HTERT RPE-1 (cell line): ENCODE results near the gene NRXN3.

ENCODE experiments used
- in situ Hi-C: fragments of 300-500 bp; cut with MboI; formaldehyde crosslinking; loops from 4 replicates; pipeline ENCODE4 v1.14.3; 2020; ENCODE audit warnings: low sequenced_read_pairs

The NRXN3 gene

DNA sequence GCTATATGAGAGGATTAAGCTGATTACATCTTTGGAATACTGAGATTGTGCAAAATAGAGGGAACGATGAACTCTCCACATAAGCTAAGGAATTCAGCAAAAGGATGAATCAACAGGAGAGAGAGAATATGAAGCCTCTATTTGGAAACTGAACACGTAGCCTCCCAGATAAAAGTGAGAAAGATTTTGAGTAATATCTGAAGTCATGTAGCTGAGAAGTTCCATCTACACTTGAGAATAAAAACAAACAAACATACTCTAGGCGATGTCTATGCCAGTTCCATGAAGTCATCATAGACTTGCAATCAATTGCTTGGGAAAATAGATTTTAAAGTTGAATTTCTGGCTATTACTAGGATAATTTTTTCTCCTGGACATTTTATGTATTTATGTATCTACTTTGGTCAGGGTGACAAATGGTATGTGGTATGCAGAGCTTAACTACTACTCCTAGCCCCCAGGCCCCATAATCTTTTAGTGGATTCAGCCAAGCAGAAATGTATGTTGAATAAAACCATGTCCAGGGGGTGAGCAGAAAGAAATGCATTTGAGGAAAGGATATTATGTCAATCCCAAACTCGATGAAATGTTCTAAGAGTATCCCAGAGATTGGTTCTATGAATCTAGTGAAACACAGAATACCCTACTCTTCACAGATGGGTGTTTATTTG, 1413.7 kb downstream of the NRXN3 start:
- in situ Hi-C loops: no loop called here

DNA sequence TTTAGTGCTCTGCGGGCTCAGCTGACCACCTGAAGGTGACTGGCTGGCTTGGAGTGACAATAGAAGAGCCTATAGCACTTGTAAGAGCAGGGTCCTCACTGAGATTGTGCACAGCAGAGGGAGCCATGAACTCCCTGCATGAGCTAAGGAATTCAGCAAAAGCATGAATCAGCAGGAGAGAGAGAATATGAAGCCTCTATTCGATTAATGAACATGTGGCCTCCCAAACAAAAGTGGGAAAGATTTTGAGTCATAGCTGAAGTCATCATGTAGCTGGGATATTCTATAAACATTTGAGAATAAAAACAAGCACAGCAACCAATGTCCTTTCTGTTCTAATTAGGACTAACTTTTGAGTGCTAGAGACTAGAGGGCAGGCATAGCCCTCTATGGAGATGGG, 1414.5 kb downstream of the NRXN3 start:
- in situ Hi-C loops: no loop called here

DNA sequence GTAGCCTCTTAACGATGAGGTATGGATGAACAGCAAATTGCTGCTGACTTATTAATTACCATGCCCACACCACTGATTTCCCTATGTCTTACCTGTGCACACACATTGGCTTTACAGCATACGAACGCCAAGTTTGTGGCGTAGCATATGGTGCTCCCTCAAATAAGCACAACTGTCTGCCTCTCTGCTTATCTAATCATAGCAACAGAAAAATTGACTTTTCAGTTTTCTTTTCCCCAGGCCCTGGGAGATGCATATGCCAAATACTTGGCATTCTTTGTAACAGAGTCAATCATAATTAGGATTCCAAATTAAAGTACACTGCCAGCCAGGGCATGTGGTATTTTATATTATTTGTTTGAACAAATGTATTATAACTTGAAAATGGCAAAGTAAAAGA, 1415.7 kb downstream of the NRXN3 start:
- in situ Hi-C loops: no loop called here

DNA sequence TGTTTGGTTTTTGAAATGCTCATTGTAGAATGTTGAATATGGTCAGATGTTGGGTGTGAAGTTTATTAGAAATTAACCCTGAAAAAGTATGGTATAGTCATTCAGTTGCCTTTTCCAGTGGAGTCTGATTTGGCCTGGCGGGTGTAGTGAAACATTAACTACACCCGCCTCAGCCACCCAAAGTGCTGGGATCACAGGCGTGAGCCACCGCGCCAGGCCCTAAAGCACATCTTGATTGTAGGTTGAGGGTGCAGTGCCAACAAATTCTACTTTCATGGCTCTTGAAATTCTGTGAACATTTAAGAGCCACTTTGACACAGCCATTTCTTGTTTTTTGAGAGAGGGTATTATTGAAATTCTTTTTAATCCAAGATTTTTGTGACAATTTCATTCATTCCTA, 1416.2 kb downstream of the NRXN3 start:
- in situ Hi-C loops: no loop called here

DNA sequence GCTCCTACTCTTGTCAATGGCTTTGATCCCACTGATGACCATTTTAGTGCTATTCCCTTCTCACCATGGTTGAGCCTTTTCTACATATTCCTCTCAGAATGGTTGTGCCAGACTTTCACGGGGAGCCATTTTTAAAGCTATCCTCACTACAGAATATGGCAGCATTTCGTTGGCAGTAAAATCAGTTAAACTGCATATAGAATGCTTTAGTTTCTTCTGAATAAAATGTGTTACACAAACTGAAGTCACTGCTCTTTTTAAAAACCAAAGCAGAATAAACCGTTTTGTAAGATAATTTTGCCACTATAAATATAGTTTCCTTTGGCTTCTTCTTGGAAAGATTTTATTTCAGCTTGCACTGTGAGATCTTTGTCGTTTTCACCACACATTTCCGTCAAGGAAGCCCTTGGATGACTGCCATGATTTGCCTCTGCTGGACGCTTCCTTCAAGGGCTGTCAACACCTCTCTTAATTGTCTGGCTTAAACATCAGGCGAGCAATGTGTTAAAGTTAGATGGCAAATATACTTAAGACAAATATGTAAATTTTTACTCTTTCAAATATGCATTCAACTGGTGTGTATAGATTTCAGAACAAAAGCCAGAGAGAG, 1416.9 kb downstream of the NRXN3 start:
- in situ Hi-C loops: no loop called here

DNA sequence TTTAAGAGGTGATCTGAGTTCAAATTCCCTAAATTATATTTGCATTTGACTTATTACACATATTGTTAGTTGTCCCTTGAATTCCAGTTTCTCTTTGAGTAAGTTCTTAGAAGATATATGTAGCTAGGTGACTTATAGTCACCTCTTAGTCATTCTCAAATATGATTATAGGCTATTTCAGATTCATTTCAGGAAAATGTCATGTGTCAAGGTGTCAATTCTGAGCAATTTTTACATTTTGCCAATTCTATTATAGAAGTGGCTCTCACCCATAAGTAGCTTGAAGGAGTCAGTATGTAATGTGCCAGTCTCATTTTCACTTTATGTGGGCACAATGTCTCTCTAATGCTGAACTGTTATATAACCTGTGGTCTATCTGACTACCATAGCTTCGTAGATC, 1417.7 kb downstream of the NRXN3 start:
- in situ Hi-C loops: no loop called here

DNA sequence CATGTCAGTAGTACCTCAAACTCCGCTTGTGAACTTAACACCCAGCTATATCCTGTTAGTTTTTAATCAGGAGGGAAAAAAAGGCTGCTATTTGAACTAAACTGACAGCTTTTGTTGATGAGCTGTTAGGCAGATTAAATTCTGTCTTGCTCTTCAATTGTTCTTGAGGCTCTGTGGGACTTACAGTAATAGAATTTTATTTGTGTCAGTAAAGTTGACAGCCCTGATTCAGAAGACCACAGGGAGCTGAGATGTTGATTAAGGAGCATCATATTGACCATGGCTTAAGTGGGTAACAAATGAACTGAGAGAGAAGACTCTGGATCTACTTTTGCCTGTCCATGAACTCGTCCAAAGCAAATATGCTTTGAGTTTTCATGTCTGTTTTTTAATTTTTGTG, 1418.2 kb downstream of the NRXN3 start:
- in situ Hi-C loops: no loop called here

DNA sequence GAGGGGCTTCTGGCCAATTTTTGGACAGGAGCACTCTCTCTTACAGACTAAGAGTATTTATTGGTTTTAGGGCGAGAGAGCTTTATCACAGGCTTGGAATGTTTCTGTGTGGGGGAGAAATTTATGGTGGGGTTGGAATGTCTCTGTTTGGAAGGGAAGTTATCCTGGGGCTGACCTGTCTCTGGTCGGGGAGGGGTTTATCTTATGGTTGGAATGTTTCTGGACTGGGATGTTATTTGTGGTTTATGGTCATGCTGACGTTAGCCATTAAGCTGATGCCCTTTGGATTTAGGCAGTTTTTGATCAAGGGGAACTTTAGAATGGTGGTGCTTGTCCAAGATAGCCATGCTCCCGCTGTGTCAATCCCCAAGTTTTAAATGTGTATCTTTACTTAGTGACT, 1426.4 kb downstream of the NRXN3 start:
- in situ Hi-C loops: no loop called here

DNA sequence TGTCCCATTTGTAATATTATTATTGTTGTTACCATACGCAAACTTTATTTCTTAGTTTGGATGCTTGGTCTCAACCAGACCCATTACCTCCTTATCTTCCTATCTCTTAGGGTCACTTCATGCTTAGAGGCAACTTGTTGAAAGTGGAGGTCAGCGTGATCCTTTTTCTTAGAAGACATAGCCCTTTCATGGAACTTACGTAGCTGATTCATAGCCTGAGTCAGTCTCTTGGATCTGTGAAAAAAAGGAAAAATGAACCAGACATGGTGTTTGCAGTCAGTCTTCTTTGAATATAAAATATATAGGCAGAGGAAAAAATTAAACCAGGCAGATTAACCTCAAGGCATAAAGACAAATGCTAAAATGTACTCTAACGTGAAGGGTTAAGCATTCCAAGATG, 1427.4 kb downstream of the NRXN3 start:
- in situ Hi-C loops: no loop called here

DNA sequence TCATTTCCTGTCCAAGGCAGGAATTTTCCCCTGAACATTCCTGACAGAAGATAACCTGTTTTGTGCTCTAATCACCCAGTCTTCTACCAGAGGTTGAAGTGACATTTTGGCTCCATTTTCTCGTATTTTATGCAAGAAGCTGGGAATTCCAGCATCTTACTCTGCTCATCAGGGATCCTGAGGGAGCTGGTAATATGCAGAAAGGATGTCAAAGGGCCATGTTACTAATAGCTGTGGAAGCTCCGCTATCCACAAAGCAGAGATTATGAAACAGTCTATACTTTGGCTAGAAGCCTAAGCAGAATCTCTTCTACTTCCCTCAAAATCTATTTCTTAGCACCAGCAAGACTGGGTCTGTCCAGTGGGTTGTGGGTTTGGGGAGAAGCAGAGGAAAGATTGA, 1428.2 kb downstream of the NRXN3 start:
- in situ Hi-C loops: no loop called here

DNA sequence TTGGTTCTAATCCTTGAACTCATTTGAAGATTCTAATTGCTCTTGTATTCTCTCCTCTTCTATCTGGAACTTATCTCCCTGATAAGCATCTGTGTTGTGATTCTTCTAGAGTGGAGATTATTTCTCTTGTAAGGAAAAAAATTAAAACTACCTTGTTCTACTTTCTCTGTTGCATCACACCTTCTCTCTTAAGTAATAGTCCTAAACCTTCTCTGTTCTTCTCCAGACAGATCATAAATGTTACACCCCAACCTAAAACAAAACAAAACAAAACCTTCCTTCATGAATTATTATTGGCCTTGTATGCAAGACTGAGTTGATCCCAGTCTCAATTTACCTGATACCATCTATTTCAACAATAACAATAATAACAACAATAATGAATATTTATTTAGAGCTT, 1429.1 kb downstream of the NRXN3 start:
- in situ Hi-C loops: no loop called here

DNA sequence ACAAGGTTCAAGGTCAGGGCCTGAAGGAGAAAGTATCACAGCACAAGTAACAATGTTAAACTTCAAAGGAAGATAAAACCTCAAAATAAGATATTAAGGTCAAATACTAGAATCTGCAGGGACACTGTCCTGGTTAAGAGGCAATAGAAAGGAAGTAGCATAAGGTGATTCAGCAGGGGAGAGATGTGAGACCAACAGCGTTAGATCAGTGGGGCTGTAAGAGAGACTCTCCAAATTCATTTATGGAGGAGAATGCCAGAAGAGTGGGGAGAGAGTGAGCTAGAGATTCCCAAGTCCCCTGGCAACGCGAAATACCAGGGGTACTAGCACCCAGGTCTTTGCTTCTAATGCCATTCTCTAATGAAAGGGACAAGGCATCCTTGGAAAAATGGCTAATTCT, 1430.2 kb downstream of the NRXN3 start:
- in situ Hi-C loops: no loop called here

DNA sequence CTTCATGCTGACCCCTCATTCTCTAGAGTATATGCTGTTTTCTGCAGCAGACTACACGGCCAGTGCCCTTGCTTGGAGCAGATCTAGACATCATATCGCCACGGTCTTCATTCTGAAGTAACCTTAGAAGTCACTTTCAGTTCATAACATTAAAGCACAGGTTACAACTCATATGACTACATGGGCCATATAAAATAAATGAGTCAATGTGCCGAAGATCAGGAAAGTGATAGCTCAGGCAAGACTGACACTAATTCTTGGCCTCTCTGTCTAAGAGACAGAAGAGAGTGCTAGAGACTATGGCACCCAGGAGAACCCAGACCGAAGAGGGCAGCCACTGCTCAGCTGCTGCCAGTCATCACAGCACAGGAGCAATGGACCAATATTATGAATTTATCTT, 1431.4 kb downstream of the NRXN3 start:
- in situ Hi-C loops: no loop called here

DNA sequence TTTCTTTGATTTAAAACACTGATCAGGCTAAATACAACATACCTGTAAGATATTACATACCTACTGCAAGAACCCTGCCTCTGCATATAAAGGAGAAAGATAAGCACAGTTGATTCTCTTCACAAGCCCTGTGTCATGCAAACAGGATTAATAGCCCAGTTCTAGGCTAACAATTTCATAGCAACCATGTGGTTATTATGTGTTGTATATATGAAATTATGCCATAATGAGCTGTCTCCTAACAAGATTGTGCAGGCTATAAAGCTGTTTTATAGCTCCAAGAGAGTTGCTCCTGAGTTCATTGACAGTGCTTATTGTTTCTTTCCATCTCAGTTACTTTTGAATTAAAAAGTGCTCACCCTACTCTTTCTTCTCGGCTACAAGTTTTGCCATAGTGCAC, 1431.9 kb downstream of the NRXN3 start:
- in situ Hi-C loops: no loop called here

DNA sequence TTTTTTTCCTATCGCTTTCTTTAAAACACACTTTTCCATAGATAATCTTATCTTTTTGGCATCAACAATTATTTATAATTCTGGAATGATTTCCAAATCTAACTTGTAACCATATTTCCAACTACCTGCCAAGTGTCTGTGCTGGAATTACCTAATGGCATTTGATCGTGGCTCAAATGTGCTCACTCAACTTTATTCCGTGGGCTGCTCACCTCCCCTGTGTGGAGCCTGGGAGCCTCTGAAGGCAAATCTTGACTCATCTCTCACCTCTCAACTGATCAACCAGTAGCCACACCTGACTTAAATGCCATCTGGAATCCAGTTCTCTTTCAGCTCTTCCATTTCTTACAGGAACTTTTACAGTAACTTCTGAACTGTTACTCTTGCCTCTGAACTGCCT, 1432.6 kb downstream of the NRXN3 start:
- in situ Hi-C loops: no loop called here

DNA sequence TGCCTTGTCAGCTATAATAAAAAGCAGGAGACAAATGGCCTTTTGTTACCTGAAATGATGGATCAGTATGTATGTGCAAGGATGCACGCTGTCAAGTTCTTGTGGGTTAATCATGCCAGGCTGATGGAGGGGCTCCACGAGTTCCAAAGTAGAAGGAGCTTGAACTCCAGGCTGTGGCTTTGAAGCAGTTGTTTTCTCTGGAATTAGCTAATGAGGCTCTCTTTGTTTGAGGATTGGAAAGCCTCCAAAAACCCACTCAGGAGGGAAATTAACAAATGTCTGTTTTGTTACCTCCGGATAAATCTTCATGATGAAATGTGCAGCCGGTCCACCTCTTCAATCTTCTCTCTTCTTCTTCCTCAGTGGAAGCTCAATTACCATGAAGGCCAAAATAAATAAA, 1435.7 kb downstream of the NRXN3 start:
- in situ Hi-C loops: no loop called here

DNA sequence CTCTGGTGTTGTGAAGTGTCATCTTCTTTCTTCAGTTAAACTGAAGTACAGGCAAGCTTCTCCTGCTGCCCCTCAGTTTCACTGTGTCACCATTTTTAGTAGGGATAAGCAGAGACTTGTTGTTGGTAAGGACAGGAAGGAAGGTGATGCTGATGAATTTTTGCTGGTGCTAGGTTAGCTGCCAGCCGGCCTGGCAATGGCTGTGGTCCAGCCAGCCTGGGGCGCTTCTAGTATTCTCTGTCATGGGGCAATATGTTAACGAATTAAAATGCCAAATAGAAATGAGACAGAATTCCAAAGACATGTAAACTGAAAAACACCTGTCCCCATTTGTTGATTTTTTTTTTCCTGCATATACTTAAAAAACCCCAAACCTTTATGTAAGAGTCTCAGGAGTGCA, 1438.3 kb downstream of the NRXN3 start:
- in situ Hi-C loops: no loop called here

DNA sequence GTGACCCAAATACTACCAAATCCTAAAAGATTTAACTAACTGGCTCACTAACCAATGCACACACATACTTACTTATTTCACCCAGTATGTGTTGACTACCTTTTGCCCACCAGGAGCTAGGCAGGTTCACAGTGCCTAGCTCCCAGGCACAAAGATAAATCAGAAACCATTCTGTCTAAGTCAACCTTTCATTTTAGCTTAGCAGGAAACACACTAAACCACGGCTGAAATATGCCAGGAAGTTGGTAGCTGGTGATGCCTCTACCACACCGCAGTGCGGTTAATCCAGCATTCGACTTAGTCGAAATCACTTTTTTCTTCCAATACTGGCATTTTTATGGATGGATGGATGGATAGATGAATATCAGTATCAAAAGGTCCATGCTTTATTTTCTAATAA, 1443.5 kb downstream of the NRXN3 start:
- in situ Hi-C loops: no loop called here

DNA sequence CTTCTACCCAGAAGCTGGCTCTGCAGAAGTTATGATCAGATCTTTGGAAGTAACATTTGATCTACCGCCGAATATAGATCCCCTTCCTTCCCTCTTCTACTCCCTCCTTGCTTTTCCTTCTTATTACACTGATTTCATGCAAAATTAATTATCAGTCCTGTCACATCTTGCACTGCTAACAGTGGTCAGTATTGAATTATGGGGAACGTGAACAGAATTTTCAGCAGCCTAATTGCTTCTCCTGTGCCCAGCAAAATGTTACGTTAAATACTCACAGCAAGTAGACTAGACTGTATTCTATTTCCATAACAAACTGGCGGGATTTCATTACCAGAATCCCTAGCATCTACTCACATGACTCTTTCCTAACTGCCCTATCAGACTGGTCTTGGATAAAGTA, 1444.3 kb downstream of the NRXN3 start:
- in situ Hi-C loops: no loop called here

DNA sequence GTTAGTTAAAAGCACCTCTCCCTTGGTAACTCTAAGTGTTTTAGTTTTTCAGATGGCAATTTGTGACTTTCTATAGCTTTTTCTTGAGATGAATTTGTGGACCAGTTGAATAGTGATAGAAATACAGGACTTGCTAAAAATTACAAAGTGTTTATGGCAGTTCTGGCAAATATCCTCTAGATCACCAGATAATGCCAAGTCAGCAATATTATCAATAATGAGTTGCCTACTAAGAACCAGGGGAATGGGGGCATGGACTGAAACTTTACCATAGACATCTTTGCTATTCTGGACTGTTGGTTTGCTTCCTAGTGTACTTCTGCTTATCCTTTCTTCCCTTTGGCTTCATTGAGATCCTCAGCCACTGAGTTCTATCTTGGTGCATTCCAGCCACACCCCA, 1456.9 kb downstream of the NRXN3 start:
- in situ Hi-C loops: no loop called here

DNA sequence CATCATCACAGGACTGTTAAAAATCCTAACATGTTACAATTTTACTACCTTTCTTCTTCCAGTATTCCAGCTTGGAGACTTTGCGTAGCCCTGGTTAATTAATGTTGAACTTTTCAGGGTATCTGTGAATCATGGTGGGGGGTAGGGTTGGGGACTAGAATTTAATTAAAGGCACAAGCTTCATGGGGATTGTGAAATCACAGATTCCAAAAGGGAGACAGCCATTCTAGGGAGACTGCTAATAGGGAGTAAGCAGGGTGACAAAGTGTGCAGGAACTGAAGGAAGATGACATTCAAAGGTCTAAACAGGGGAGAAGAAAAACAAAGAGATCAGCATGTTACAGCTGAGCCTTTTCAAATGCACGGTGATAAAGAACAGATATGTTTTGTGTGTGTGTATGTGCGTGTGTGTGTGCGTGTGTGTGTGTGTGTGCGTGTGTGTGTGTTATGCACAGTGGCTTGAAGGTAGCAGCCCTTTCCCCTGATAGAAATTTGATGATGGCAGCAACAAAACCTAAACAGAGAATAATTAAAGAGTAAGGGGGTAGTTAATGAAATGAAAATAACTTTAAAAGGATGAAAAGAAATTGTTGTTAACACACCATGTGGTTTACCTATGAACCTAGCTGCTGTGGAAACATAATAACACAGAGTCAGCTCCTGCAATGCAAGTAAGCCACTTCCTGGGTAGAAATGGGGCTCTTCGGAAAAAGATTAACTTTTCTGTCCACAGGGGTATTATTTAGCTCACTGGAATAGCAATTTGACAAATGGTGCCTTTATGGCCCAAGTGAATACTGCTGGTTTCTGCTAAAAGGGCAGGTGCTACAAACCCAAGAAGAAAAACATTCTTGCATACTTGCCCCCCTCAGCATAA, 1459.5 kb downstream of the NRXN3 start:
- in situ Hi-C loops: no loop called here

DNA sequence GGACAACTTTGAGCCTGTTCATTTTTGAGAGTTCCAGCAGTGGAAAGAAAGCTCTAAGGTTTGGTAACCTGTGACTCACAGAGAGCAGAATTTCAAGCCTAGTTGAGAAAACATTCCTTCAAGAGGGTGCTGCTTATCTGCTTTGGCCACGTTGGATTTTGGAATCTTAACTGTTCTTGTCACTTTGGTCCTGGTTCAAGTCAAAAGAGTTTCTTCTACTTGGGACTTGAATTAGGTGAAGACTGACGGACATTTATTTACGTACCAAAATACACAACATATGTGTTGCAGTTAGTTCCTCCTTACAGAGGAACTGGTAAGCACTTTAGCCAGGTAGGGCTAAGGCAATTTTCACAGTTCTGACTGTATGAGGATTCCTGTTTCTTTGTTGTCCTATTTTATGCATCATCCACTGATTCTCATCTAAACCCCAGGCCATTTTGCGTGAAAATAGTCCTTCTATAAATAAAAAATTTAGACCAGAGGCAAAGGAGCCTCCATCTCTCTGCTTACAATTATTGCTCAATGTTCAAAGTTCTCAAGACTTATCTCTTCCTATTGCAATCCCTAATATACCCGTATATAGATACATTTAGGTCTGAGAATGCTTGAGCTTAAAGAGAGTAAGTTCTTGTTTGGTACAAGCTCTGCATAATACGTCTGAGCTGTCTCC, 1460.3 kb downstream of the NRXN3 start:
- in situ Hi-C loops: no loop called here
